Uterus (tissue), 4 donors: Measurements from ENCODE around the gene TRMT10C. TPM values are rescaled to one million over a fixed set of nuclear protein-coding genes. Genes with fewer than 3 reads are reported as not detected.
"Not testable (repeated sequence)": the region's sequence is repeated elsewhere in the genome, so short reads cannot be mapped to it uniquely, and the experiment has no call there.

ENCODE experiments used
- DNase-seq, 2 donors: peaks; one replicate each; pipeline ENCODE4 v3.0.0-alpha.2; 2019 to 2020
- H3K27ac ChIP-seq, 2 donors: fragments of 200-600 bp; sonication (generic); 1 replicate in 1 of 2; 2 replicates in 1 of 2; pipeline ENCODE4 v1.5.1; 2016 to 2018
- H3K27me3 ChIP-seq, 2 donors: fragments of 200-600 bp; sonication (generic); one replicate each; pipeline ENCODE4 v1.5.1; 2018 to 2019; ENCODE audit warnings: control low read depth in 1 of 2
- H3K36me3 ChIP-seq, 2 donors: fragments of 200-600 bp; sonication (generic); one replicate each; pipeline ENCODE4 v1.5.1; 2019; ENCODE audit warnings: control low read depth in 1 of 2
- H3K4me1 ChIP-seq, 2 donors: fragments of 200-600 bp; sonication (generic); one replicate each; pipeline ENCODE4 v1.5.1; 2018 to 2019; ENCODE audit warnings: control low read depth in 1 of 2
- H3K4me3 ChIP-seq, 2 donors: fragments of 200-600 bp; sonication (generic); 1 replicate in 1 of 2; 2 replicates in 1 of 2; pipeline ENCODE4 v1.5.1; 2018 to 2019; ENCODE audit warnings: mild to moderate bottlenecking in 1 of 2
- H3K9me3 ChIP-seq, 2 donors: fragments of 200-600 bp; sonication (generic); one replicate each; pipeline ENCODE4 v1.5.1; 2019; ENCODE audit warnings: control low read depth in 1 of 2
- CTCF ChIP-seq, 4 experiments: fragments of 200-600 bp in 2 of 4; fragments of 450-650 bp in 2 of 4; sonication (generic) in 2 of 4; IDR thresholded peaks; one replicate each; pipeline ENCODE4 v1.5.1; 2016 to 2019; ENCODE audit warnings: antibody characterized with exemption in 4 of 4, mild to moderate bottlenecking in 2 of 4, moderate library complexity in 1 of 4
- POLR2A ChIP-seq, 2 donors: fragments of 450-650 bp; IDR thresholded peaks; one replicate each; pipeline ENCODE4 v1.6.1; 2016; ENCODE audit warnings: antibody characterized with exemption in 2 of 2, mild to moderate bottlenecking in 1 of 2, moderate library complexity in 1 of 2
- intact Hi-C: fragments of 100-400 bp; cut with DNase I; formaldehyde crosslinking; loops from one replicate; pipeline ENCODE4 v1.15.1; 2023; ENCODE audit warnings: low total_unique reads
- total RNA-seq, 4 donors: library from RNA; depleted of rRNA in 3 of 4; stranded (reverse); fragments of >200 nt in 3 of 4; gene quantifications; one replicate each; pipeline versions ENCODE4 v1.1.0 to v1.2.4, GENCODE V29; 2014 to 2023
- donor health status: DM: yes; HTN: yes; CAD: no.

TRMT10C gene
- total RNA-seq, 4 donors from 2014 or later, result 3.1 to 47.8 (median 16.7) TPM

- Histone ChIP-seq H3K27ac (no peak overlapping the region), H3K27me3 (no peaks in the 10 kb centered on the region), H3K9me3 (no peaks in the 10 kb centered on the region), H3K36me3 (no peaks in the 10 kb centered on the region), H3K4me1 (no peaks in the 10 kb centered on the region), H3K4me3 (no peak overlapping the region)
- intact Hi-C loops, result no loop called here
- TF ChIP-seq POLR2A (IDR thresholded peaks at IDR 0.05) (no peak), CTCF (IDR thresholded peaks at IDR 0.05) (no peak)
- DNase-seq, result no peak
Observed at GRCh38 chr3:101588616-101589015, 26.9 kb downstream of the TRMT10C start.

- Histone ChIP-seq H3K9me3 (no peaks in the 10 kb centered on the region), H3K27ac (no peak overlapping the region), H3K36me3 (no peaks in the 10 kb centered on the region), H3K4me3 (no peak overlapping the region), H3K27me3 (no peaks in the 10 kb centered on the region), H3K4me1 (no peaks in the 10 kb centered on the region)
- intact Hi-C loops, result no loop called here
- DNase-seq, result no peak
- TF ChIP-seq CTCF (IDR thresholded peaks at IDR 0.05), result no peak
- TF ChIP-seq POLR2A (IDR thresholded peaks at IDR 0.05), result no peak
Observed at GRCh38 chr3:101591071-101591470, 29.4 kb downstream of the TRMT10C start.

GRCh38 chr3:101602731-101603130 is 41.1 kb downstream of the TRMT10C start:
- no peak for DNase-seq
- no peak overlapping the region for H3K27ac ChIP-seq
- intact Hi-C loops, result no loop called here
- no peaks in the 10 kb centered on the region for H3K9me3 ChIP-seq
- TF ChIP-seq POLR2A (IDR thresholded peaks at IDR 0.05) (no peak), CTCF (IDR thresholded peaks at IDR 0.05) (no peak)
- no peak overlapping the region for H3K4me3 ChIP-seq
- H3K36me3 ChIP-seq, result no peaks in the 10 kb centered on the region
- no peaks in the 10 kb centered on the region for H3K4me1 ChIP-seq
- no peaks in the 10 kb centered on the region for H3K27me3 ChIP-seq

GRCh38 chr3:101603184-101603583 is 41.5 kb downstream of the TRMT10C start:
- no peaks in the 10 kb centered on the region for H3K27me3 ChIP-seq
- no peak overlapping the region for H3K27ac ChIP-seq
- TF ChIP-seq POLR2A (IDR thresholded peaks at IDR 0.05) (no peak), CTCF (IDR thresholded peaks at IDR 0.05) (no peak)
- no peaks in the 10 kb centered on the region for H3K36me3 ChIP-seq
- H3K4me1 ChIP-seq, result no peaks in the 10 kb centered on the region
- intact Hi-C loops, result no loop called here
- H3K9me3 ChIP-seq, result no peaks in the 10 kb centered on the region
- no peak overlapping the region for H3K4me3 ChIP-seq
- no peak for DNase-seq

- H3K27me3 ChIP-seq, H3K4me3 ChIP-seq, DNase-seq, H3K27ac ChIP-seq, H3K9me3 ChIP-seq, H3K4me1 ChIP-seq, H3K36me3 ChIP-seq, intact Hi-C loops: not testable (repeated sequence)
Observed at GRCh38 chr3:101605398-101605797, 43.7 kb downstream of the TRMT10C start.

- H3K9me3 ChIP-seq, result no peaks in the 10 kb centered on the region
- H3K27me3 ChIP-seq, result no peaks in the 10 kb centered on the region
- intact Hi-C loops, result no loop called here
- no peak overlapping the region for H3K4me3 ChIP-seq
- no peak for TF ChIP-seq POLR2A (IDR thresholded peaks at IDR 0.05)
- no peak for TF ChIP-seq CTCF (IDR thresholded peaks at IDR 0.05)
- H3K36me3 ChIP-seq, result no peaks in the 10 kb centered on the region
- no peak overlapping the region for H3K27ac ChIP-seq
- H3K4me1 ChIP-seq, result no peaks in the 10 kb centered on the region
- no peak for DNase-seq
Observed at GRCh38 chr3:101611023-101611422, 49.4 kb downstream of the TRMT10C start.

GRCh38 chr3:101613014-101613413 is 51.3 kb downstream of the TRMT10C start:
- H3K4me3 ChIP-seq, H3K27ac ChIP-seq, H3K27me3 ChIP-seq, intact Hi-C loops, H3K9me3 ChIP-seq, H3K4me1 ChIP-seq, H3K36me3 ChIP-seq, DNase-seq: not testable (repeated sequence)
